WTC11 (cell line): ENCODE results near the gene MLN.

Source experiments
- ATF6 ChIP-seq: sonication (generic); formaldehyde crosslinking; IDR thresholded peaks from 2 replicates; pipeline ENCODE4 v1.8.1; 2023; ENCODE audit warnings: mild to moderate bottlenecking, missing genetic modification reagents
- CTCF ChIP-seq: fragments of 200-600 bp; IDR thresholded peaks from 2 replicates; pipeline ENCODE4 v1.8.0; 2022; ENCODE audit warnings: antibody characterized with exemption
- FOXJ3 ChIP-seq: sonication (generic); formaldehyde crosslinking; IDR thresholded peaks from 2 replicates; pipeline ENCODE4 v1.9.0; 2021; ENCODE audit warnings: missing genetic modification reagents, mild to moderate bottlenecking, borderline replicate concordance
- GABPB1 ChIP-seq: sonication (generic); formaldehyde crosslinking; IDR thresholded peaks from 2 replicates; pipeline ENCODE4 v1.8.1; 2023; ENCODE audit warnings: mild to moderate bottlenecking, missing genetic modification reagents
- HMGXB4 ChIP-seq: sonication (generic); formaldehyde crosslinking; IDR thresholded peaks from 2 replicates; pipeline ENCODE4 v1.8.1; 2023; ENCODE audit warnings: mild to moderate bottlenecking, moderate library complexity, missing genetic modification reagents
- JUN ChIP-seq: sonication (generic); formaldehyde crosslinking; IDR thresholded peaks from 2 replicates; pipeline ENCODE4 v1.8.0; 2023; ENCODE audit warnings: mild to moderate bottlenecking, missing genetic modification reagents
- MYBL2 ChIP-seq: sonication (generic); formaldehyde crosslinking; IDR thresholded peaks from 2 replicates; pipeline ENCODE4 v1.8.1; 2023; ENCODE audit warnings: mild to moderate bottlenecking, moderate library complexity, missing genetic modification reagents
- NR2C2 ChIP-seq: sonication (generic); formaldehyde crosslinking; IDR thresholded peaks from 2 replicates; pipeline ENCODE4 v1.8.0; 2022; ENCODE audit warnings: mild to moderate bottlenecking, missing genetic modification reagents
- PRDM15 ChIP-seq: sonication (generic); formaldehyde crosslinking; IDR thresholded peaks from 2 replicates; pipeline ENCODE4 v1.8.0; 2022; ENCODE audit warnings: missing genetic modification reagents
- PREB ChIP-seq: sonication (generic); formaldehyde crosslinking; IDR thresholded peaks from 2 replicates; pipeline ENCODE4 v1.8.1; 2022; ENCODE audit warnings: mild to moderate bottlenecking, missing genetic modification reagents, moderate library complexity, borderline replicate concordance
- TCF7 ChIP-seq: sonication (generic); formaldehyde crosslinking; IDR thresholded peaks from 2 replicates; pipeline ENCODE4 v1.8.0; 2022; ENCODE audit warnings: mild to moderate bottlenecking, low read depth, missing genetic modification reagents, moderate library complexity
- TF ChIP-seq, protein P1 (sequence below): sonication (generic); formaldehyde crosslinking; IDR thresholded peaks from 2 replicates; pipeline ENCODE4 v1.8.1; 2022; ENCODE audit warnings: mild to moderate bottlenecking, moderate library complexity, missing genetic modification reagents
- TF ChIP-seq, protein P2 (sequence below): sonication (generic); formaldehyde crosslinking; IDR thresholded peaks from 2 replicates; pipeline ENCODE4 v1.8.1; 2022; ENCODE audit warnings: low read depth, missing genetic modification reagents, borderline replicate concordance
- TF ChIP-seq, protein P3 (sequence below): sonication (generic); formaldehyde crosslinking; conservative IDR thresholded peaks from 2 replicates; pipeline ENCODE4 v1.8.1; 2022; ENCODE audit warnings: mild to moderate bottlenecking, missing genetic modification reagents

DNA sequence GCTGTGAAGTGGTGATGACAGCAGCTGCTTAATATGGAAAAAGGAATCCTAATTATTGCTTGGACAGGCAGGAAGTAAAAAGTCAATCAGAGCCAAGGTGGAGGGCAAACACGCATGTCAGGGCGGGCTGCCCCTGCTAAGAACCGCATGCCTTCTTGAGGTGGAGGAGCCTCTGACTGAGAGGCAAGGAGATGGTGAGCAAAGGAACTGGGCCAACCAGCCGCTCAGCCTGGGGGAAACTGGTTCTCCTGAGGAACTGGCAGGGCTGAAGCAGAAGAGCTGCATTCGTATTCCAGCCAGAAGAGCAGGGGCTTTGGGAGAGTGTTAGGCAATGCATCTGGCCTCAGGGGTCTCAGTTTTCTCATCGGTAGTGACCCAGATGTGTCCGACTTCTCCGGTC is 13.1 kb upstream of the MLN start:
- TF ChIP-seq PREB (CRISPR knock-in tag) (no peak), FOXJ3 (no peak), CTCF (no peak), HMGXB4 (CRISPR knock-in tag) (no peak), NR2C2 (CRISPR knock-in tag) (no peak), JUN (CRISPR knock-in tag) (no peak), PRDM15 (CRISPR knock-in tag) (no peak), TCF7 (CRISPR knock-in tag) (no peak), GABPB1 (CRISPR knock-in tag) (no peak), MYBL2 (CRISPR knock-in tag) (no peak), ATF6 (CRISPR knock-in tag) (no peak)
- TF ChIP-seq, protein P1, sequence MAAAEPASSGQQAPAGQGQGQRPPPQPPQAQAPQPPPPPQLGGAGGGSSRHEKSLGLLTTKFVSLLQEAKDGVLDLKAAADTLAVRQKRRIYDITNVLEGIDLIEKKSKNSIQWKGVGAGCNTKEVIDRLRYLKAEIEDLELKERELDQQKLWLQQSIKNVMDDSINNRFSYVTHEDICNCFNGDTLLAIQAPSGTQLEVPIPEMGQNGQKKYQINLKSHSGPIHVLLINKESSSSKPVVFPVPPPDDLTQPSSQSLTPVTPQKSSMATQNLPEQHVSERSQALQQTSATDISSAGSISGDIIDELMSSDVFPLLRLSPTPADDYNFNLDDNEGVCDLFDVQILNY = no peak
- TF ChIP-seq, protein P2, sequence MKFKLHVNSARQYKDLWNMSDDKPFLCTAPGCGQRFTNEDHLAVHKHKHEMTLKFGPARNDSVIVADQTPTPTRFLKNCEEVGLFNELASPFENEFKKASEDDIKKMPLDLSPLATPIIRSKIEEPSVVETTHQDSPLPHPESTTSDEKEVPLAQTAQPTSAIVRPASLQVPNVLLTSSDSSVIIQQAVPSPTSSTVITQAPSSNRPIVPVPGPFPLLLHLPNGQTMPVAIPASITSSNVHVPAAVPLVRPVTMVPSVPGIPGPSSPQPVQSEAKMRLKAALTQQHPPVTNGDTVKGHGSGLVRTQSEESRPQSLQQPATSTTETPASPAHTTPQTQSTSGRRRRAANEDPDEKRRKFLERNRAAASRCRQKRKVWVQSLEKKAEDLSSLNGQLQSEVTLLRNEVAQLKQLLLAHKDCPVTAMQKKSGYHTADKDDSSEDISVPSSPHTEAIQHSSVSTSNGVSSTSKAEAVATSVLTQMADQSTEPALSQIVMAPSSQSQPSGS (CRISPR knock-in tag) = no peak
- TF ChIP-seq, protein P3, sequence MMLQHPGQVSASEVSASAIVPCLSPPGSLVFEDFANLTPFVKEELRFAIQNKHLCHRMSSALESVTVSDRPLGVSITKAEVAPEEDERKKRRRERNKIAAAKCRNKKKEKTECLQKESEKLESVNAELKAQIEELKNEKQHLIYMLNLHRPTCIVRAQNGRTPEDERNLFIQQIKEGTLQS (CRISPR knock-in tag) = no peak
